Right lung (tissue), 5 donors: ENCODE results near the gene RAD23B. TPM values are rescaled to one million over a fixed set of nuclear protein-coding genes. Genes with fewer than 3 reads are reported as not detected.
A peak's percentile ranks its signal among the peaks of the same experiment; 100 is the strongest.

Experiments
- DNase-seq, 2 donors: peaks; one replicate each; pipeline ENCODE4 v3.0.0-alpha.2; 2013
- polyA plus RNA-seq, 5 donors: library from polyadenylated mRNA; unstranded; fragments of 120-200 nt; gene quantifications; one replicate each; pipeline versions ENCODE4 v1.2.1 to v1.2.3, GENCODE V29; 2013; ENCODE audit warnings: inconsistent platforms in 1 of 5, low replicate concordance in 1 of 5; ENCODE audit not compliant: insufficient read length in 5 of 5, insufficient read depth in 1 of 5

Gene RAD23B
- polyA plus RNA-seq, 5 donors, result 110 to 130 (median 118) TPM

- no peak for DNase-seq
Observed at GRCh38 chr9:107333363-107333762, 50.3 kb downstream of the RAD23B start.

- no peak for DNase-seq
Observed at GRCh38 chr9:107334103-107334776, 51.2 kb downstream of the RAD23B start.

- no peak for DNase-seq
Observed at GRCh38 chr9:107335331-107335730, 52.3 kb downstream of the RAD23B start.

- peak in 1 of 2 donors; percentile 27 for DNase-seq
Observed at GRCh38 chr9:107336718-107337360, 53.8 kb downstream of the RAD23B start.

GRCh38 chr9:107337676-107338590, 54.9 kb downstream of the RAD23B start:
- no peak for DNase-seq

GRCh38 chr9:107338911-107339659, 56.0 kb downstream of the RAD23B start:
- DNase-seq, result no peak

- peak in 1 of 2 donors; percentile 36 for DNase-seq
Observed at GRCh38 chr9:107340920-107341632, 58.0 kb downstream of the RAD23B start.

- no peak for DNase-seq
Observed at GRCh38 chr9:107342476-107343161, 59.5 kb downstream of the RAD23B start.

- no peak for DNase-seq
Observed at GRCh38 chr9:107345327-107345726, 62.2 kb downstream of the RAD23B start.

- no peak for DNase-seq
Observed at GRCh38 chr9:107348836-107349235, 65.8 kb downstream of the RAD23B start.

GRCh38 chr9:107350443-107350842, 67.4 kb downstream of the RAD23B start:
- DNase-seq, result no peak

- no peak for DNase-seq
Observed at GRCh38 chr9:107351382-107352045, 68.4 kb downstream of the RAD23B start.

- no peak for DNase-seq
Observed at GRCh38 chr9:107355394-107355793, 72.3 kb downstream of the RAD23B start.

GRCh38 chr9:107358986-107359385, 75.9 kb downstream of the RAD23B start:
- no peak for DNase-seq

- DNase-seq, result no peak
Observed at GRCh38 chr9:107360098-107360497, 77.0 kb downstream of the RAD23B start.

GRCh38 chr9:107361816-107362215, 78.7 kb downstream of the RAD23B start:
- no peak for DNase-seq

- no peak for DNase-seq
Observed at GRCh38 chr9:107363516-107364152, 80.6 kb downstream of the RAD23B start.

- DNase-seq, result no peak
Observed at GRCh38 chr9:107367727-107368502, 84.8 kb downstream of the RAD23B start.

GRCh38 chr9:107368696-107369095, 85.6 kb downstream of the RAD23B start:
- no peak for DNase-seq
